Left forelimb (tissue), 1 donor: ENCODE data around the gene TPI1.

Experiments
- DNase-seq: peaks from one replicate; pipeline ENCODE4 v3.0.0-alpha.2; 2018; ENCODE audit warnings: low spot score

The TPI1 gene

DNA sequence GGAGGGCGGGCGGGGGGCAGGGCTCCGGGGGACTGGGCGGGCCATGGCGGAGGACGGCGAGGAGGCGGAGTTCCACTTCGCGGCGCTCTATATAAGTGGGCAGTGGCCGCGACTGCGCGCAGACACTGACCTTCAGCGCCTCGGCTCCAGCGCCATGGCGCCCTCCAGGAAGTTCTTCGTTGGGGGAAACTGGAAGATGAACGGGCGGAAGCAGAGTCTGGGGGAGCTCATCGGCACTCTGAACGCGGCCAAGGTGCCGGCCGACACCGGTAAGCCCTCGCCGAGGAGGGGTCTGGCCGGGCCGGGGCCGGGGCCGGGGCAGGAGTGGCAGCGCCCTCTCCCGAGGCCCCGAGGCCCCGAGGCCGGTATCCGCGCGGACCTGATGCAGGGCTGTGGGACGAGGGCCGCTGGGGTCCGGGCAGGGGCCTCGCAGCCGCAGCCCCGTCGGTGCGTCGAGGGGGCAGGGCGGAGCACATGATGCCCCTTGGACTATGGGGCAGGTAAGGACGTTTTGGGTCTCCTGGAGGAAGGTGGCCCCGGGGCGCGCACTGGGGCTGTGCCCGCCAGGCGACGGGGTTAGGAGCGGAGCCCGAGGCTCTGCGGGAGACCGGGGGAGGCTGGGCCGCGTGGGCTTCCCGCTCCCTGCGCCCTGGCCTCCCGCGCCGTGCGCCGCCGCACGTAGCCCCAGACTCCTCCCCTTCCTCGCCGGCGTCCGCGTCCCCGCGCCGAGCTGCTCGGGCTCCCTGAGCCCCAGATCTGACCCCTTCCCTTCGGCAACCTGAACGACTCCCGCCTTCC is at the start of gene TPI1:
Gene TPI1 (plus strand): TSS at position 119 of the 798 bp plus-strand sequence. CDS start 36 bp downstream, at position 155.
- peak; percentile 91 for DNase-seq

DNA sequence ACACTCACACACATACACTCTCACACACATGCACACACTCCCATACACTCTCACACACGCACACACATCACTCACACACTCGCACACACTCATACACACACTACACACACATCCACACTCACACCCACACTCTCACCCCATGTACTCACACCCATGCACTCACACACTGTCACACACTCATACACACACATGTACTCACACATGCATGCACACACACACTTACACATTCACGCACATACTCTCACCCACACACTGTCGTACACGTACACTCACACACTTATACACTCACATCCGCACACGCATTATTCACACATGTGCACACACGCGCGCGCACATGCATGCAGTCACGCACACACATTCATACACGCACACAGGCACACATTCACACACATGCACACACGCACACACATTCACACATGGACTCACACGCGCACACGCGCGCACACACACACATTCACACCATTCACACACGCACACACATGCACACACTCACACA is 49.6 kb upstream of the TPI1 start:
- no peak for DNase-seq

DNA sequence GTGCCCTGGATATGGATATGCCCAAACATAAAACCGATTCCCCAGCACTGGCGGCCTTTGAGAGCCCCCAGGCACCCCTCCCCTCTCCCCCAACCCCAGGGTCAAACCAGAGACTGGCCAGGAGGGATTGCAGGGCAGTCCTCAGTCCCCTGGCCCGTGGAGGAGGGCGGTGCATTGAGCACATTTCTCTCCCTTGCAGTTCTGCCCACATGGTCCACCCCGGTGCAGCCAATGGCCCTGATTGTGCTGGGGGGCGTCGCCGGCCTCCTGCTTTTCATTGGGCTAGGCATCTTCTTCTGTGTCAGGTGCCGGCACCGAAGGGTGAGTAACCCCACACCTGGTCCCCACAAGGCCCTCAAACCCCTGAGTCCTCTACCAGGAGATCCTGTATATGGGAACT is 49.1 kb upstream of the TPI1 start:
- no peak for DNase-seq

DNA sequence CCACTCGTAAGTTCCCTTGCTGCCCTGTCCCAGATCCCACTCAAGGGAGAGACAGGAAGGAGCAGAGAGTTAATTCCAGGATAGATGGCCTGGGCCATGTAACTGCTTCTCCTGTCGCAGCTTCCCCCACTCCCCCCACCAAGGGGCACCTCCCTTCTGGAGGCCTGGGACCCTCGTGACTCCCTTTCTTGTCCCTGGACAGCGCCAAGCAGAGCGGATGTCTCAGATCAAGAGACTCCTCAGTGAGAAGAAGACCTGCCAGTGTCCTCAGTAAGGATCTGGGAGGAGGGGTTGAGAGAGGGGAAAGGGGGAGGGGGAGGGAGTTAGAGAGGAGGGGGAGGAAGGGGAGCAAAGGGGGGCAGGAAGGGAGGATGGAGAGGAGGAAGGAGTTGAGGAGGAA is 48.7 kb upstream of the TPI1 start:
- DNase-seq: no peak

DNA sequence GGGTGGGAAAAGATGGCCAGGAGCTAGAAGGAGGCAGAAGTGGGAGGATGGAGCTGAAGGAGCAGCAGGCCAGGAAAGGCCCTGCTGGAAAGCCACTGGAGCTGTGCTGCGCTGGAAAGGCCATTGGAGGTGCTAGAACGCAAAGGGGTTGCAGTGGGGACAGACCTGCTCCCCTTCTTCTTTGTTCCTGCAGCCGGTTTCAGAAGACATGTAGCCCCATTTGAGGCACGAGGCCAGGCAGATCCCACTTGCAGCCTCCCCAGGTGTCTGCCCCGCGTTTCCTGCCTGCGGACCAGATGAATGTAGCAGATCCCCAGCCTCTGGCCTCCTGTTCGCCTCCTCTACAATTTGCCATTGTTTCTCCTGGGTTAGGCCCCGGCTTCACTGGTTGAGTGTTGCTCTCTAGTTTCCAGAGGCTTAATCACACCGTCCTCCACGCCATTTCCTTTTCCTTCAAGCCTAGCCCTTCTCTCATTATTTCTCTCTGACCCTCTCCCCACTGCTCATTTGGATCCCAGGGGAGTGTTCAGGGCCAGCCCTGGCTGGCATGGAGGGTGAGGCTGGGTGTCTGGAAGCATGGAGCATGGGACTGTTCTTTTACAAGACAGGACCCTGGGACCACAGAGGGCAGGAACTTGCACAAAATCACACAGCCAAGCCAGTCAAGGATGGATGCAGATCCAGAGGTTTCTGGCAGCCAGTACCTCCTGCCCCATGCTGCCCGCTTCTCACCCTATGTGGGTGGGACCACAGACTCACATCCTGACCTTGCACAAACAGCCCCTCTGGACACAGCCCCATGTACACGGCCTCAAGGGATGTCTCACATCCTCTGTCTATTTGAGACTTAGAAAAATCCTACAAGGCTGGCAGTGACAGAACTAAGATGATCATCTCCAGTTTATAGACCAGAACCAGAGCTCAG is 48.0 kb upstream of the TPI1 start:
- peak; percentile 55 for DNase-seq

DNA sequence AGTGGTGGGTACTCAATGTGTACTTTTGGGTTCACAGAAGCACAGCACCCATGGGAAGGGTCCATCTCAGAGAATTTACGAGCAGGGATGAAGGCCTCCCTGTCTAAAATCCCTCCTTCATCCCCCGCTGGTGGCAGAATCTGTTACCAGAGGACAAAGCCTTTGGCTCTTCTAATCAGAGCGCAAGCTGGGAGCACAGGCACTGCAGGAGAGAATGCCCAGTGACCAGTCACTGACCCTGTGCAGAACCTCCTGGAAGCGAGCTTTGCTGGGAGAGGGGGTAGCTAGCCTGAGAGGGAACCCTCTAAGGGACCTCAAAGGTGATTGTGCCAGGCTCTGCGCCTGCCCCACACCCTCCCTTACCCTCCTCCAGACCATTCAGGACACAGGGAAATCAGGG is 47.2 kb upstream of the TPI1 start:
- DNase-seq: no peak

DNA sequence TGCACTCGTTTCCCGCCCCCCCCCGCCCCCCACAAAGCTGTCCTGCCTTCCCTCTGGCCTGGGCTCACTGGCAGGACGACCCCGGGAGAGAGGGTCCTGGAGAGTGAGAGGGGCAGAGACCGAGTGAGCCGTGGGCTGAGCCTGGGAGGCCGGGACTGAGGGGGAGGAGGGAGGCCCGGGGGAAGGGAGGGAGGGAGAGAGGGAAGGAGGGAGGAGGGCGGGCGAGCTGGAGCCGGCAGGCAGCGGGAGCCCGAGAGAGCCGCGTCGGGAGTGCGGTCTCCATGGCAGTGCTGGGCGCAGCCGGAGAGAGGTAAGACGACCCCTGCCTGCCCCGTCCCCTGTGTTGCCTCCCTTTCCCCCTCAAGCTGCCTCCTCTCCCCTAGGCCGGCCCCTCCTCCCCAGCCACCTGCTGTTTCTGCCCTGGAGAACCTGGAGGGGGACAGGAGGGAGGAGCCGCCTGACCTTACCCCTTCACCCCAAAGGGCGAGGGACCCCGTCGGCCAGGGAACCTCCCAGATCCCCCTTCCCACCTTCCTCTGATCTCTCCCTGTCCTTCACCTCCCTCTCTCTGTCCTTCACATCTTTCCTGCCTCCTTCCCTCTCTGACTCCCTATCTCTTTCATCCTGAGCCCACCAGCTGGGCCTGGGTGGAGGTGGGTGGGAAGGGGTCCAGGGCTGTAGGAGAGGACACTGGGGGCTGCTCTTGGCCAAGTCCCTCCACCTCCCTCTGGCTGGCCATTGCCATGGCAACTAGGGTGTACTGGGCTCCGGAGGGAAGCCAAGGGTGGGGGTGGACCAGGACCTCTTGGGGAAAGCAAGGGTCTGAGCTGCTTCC is 45.5 kb upstream of the TPI1 start, which contains the start of gene GPR162:
Gene GPR162 (plus strand): TSS at position 231 of the 835 bp plus-strand sequence. CDS start 2,078 bp downstream, outside the sequence.
- DNase-seq: peak; percentile 89

DNA sequence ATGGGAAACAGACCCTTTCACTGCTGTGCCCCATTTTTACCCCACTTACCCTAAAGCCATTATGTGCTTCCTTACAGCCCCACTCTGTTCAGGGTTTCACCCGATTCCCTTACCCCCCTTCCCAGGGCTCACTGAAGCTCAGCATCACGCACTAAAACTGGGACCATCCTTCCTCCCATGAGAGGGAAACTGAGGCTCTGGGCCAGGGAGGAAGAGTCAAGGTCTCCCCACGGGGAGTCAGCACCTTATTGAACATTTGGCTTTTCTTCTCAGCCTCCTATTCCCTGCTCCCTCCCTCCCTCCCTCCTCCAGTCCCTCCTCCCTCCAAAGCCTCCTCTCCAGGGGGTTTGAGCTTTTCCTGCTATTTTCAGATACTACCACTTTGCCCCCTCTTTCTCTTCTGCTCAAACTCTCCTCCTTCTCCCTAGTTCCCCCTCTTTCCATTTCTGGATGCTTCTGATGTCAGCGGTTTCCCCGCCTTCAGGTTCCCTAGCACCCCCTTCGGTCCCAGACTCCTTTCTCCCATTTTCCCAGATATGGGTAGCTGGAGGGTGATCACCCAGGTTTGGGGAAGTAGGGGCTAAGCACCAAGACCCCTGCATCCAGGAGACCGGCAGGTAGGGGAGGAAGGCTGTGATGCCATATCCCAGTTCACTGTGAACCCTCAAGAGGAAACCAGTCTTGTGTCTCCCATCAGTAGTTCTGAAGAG is 44.8 kb upstream of the TPI1 start:
- peak; percentile 60 for DNase-seq

DNA sequence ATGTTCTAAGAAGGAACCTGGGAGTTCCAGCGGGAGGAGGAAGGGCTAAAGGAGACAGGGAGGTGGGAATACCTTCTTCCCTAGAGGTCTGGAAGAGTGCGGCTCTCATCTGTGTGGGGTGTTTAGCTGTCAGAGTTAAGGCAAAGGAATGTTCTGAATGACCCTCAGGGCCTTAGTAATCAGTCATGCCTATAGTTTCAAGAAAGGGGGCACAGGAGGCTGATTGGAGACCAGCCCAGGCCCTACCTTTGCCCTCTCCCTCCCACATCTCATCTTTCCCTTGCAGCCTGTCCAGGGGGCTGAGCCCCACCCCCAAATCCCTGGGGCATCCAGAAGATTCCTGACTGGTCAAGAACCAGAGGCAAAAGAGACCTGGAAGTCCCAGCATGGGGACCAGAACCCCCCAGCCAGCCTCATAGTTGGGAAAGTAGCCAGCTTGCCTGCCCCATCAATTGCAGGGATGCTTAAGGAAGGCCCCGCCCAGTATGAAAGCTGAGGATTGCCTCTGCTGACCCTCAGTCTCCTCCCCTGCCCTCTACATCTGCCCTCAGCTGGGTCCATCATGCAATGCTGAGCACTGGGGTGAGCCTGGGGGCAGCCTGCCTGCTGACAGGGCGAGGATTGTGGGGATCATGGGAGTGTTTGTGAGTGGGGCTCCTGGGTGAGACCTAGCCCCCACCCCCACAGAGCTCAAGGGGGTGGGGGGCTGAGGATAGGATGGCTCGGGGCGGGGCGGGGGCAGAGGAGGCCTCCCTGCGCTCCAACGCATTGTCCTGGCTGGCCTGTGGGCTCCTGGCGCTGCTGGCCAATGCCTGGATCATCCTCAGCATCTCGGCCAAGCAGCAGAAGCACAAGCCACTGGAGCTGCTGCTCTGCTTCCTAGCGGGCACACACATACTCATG is 43.9 kb upstream of the TPI1 start:
- peak; percentile 63 for DNase-seq

DNA sequence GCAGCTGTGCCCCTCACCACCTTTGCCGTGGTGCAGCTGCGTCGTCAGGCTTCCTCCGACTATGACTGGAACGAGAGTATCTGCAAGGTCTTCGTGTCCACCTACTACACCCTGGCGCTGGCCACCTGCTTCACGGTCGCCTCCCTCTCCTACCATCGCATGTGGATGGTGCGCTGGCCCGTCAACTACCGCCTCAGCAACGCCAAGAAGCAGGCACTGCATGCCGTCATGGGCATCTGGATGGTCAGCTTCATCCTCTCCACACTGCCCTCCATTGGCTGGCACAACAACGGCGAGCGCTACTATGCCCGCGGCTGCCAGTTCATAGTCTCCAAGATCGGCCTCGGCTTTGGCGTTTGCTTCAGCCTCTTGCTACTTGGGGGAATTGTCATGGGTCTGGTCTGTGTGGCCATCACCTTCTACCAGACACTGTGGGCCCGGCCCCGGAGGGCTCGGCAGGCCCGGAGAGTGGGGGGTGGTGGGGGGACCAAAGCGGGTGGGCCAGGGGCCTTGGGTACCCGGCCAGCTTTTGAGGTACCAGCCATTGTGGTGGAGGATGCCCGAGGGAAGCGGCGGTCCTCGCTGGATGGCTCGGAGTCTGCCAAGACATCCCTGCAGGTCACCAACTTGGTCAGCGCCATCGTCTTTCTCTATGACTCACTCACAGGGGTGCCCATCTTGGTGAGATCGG is 43.1 kb upstream of the TPI1 start:
- DNase-seq: peak; percentile 61

DNA sequence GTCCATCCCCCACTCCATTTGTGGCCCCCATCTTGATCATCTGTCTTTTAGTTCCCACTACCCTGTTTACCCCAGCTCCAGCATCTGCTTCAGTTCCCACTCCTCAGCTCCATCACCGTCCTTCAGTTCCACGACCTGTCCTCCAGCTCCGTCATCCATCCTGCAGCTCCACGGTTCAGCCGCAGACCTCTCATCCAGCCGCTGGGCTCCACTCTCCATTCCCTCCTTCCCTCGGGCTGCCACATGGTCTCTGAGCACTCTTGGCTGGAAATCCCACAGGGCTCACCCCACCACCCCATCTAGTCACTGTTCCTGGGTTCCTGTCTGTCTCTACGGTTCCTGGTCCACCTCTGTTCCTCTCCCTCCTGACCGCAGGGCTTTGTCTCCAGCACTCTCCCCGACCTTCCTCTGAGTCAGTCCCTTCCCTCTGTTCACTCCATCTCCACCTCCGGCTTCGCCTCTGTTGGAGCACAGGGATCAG is 42.4 kb upstream of the TPI1 start:
- peak; percentile 55 for DNase-seq

DNA sequence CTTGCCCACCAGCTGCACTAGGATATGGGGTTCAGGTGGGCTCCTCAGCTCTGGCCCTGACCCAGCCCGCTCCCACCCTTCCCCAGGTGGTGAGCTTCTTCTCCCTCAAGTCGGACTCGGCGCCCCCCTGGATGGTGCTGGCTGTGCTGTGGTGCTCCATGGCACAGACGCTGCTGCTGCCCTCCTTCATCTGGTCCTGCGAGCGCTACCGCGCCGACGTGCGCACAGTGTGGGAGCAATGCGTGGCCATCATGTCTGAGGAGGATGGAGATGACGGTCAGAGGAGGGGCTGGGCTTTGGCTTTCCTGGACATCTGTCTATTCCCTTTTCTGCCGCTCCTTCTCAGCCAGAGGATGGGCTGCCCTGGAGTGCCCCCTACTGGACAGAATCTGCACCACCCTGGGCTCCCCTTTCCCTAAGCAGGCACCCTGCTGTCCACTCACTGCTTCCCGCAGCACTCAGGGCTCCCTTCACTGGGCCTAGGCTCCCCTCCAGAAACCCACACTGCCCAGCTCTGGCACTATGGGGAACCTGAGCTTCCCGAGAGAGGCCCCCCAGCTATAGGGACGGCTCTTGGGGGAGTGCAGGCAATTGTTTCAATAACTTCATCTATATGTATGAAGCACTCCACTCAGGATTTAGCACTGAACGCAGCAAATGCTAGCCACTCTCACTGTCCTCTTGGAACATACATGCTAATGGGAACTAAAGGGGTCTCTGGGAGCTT is 41.8 kb upstream of the TPI1 start:
- DNase-seq: peak; percentile 93

DNA sequence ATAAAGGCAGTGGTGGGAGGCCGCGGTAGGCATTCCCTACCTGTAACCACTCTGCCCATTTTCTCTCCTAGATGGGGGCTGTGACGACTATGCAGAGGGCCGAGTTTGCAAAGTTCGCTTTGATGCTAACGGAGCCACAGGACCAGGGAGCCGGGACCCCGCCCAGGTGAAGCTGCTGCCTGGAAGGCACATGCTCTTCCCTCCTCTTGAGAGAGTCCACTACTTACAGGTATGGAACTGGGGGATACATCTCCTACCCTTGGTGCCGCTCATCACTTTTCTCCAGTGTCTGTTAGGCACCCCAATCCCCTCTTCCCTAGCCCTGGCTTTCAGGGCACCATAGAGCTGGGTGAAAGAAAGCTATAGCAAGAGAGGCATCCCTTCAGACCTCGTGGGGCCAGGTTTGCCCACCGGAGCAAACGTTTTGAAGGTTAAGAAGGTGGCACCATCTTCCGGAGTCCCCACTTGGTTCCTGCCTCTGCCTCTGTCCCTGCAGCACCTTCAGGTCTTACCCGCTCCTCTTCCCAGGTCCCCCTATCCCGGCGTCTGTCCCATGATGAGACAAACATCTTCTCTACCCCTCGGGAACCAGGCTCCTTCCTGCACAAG is 41.1 kb upstream of the TPI1 start:
- no peak for DNase-seq

DNA sequence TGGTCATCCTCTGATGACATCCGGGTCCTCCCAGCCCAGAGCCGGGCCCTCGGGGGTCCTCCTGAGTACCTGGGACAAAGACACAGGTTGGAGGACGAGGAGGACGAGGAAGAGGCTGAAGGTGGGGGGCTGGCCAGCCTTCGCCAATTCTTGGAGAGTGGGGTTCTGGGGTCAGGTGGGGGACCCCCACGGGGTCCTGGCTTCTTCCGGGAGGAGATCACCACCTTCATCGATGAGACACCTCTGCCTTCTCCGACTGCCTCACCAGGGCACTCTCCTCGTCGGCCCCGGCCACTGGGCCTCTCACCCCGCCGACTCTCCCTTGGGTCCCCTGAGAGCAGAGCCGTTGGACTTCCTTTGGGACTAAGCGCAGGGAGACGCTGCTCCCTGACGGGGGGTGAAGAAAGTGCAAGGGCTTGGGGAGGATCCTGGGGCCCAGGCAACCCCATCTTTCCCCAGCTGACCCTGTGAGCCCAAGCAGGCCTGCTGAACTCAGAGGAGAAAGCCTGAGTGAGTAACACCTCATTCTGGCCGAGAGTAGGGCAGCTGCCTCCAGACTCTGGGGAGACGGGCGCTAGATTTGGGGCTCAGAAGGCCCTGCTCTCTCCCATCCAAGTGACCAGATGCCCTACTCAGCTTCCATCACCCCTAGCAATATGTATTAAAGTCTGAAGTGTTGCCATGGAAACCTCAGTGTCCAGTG is 40.4 kb upstream of the TPI1 start:
- DNase-seq: peak; percentile 62

DNA sequence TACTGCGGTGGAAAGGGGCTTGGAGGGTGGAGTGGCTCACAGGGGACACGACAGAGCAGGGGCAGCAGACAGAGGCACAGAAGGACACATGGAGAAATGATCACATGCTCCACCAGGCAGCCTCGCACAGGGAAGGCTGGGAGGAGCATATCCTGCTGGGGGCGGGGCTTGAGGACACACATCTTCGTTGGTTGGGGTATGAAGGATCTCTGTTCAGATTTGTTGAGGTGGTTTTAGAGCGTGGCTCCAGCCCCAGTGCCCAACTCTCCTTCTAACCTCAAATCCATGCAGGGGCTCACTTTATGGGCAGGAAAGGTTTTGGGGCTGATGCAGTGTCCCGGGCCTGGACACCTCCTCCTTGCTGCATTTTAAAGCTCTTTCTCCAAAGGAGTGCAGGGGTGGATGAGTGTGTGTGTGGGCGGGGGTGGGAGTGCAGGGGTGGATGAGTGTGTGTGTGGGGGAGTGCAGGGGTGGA is 39.9 kb upstream of the TPI1 start:
- peak; percentile 84 for DNase-seq

DNA sequence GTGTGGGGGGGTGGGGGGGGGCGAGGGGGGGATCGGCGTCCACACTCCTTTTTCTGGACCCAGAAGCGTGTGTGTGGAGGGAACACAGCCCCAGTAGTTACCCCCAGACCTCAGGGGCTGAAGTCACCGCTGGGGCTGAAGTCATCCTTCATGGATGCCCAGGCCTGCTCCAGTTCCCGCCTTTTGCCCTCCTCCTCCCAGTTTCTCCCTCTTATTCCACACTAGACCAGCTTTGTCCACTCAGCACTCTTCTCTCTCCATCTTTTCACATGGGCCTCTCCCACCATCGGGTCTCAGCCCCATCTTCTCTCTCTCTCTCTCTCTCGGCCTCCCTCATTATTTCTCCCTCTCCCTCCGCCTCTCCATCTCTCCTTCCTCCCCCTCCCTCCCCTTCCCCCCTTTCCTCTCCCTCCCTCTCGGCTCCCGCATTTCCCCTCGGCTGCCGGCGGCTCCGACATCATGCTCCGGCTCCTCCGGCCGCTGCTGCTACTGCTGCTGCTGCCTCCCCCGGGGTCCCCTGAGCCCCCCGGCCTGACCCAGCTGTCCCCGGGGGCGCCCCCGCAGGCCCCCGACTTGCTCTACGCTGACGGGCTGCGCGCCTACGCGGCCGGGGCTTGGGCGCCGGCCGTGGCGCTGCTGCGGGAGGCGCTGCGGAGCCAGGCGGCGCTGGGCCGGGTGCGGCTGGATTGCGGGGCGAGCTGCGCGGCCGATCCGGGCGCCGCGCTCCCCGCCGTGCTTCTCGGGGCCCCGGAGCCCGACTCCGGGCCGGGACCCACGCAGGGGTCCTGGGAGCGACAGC is 39.1 kb upstream of the TPI1 start, which contains the start of gene P3H3:
Gene P3H3 (plus strand): TSS at position 426 of the 799 bp plus-strand sequence. CDS start 34 bp downstream, at position 460.
- DNase-seq: peak; percentile 76
